Glomerular visceral epithelial cell (primary cell): Measurements from ENCODE around the gene SNX15.

Experiments used
- DNase-seq: peaks from one replicate; pipeline ENCODE4 v3.0.0-alpha.2; 2016; ENCODE audit errors: extremely low spot score

Gene SNX15

DNA sequence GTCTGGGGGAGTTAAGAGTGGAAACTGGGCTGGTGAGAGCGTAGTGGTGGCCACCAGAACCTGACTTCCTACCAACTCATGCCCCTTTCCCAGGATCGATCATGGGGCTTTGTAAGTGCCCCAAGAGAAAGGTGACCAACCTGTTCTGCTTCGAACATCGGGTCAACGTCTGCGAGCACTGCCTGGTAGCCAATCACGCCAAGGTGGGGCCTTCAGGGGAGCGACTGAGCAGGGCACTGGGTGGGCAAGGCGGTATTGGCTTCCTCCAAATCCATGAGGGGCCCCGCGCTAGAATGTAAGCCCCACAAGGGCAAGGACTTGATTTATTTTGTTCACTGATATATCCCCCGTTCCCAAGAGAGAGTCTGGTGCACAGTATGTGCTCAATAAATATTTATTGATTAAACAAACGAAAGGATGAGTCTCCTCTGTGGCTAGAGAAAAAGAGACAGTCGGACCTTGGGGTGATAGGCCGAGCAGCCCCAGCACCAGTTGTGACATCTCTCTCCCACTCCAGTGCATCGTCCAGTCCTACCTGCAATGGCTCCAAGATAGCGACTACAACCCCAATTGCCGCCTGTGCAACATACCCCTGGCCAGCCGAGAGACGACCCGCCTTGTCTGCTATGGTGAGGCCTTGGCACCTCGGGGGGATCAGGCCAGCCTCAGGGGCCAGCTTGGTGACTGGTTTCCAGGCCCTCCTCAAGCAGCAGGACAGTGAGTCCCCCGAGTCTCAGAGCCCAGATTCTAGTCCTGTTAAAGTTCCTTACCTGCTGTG lies 57.5 kb downstream of the SNX15 start:
- DNase-seq: no peak

DNA sequence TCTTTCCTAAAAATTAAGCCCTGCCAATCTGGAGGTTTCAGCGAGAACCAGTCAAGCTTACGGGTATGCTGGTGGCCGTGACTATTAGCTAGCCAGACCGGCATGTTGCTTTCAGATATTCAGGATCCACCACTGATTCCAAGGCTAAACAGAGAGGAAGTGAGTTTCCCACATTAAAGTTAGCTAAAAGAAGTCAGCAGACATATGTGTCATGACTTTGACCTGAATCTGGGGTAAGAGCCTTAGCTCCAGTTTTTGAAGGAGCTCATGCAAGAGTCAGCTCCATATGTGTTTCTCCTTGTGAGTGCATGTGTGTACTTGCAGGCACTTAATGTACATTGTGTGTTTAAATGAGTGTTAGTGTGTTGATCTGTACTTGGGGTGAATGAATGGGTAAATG lies 58.2 kb downstream of the SNX15 start:
- DNase-seq: no peak

DNA sequence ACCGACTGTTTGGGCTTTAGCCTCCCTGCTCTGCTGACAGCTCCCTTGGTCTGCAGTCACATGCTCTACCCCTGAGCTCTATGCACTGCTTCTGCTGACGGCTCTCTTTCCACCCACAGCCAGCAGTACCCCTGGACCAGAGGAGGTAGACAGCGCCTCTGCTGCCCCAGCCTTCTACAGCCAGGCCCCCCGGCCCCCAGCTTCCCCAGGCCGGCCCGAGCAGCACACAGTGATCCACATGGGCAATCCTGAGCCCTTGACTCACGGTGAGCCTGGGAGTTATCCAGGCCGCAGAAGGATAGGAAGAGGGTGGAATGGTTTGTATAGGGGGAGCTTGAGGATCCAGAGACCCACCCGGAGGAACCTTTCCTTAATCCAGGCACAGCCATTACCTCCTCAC lies 59.6 kb downstream of the SNX15 start:
- DNase-seq: no peak

DNA sequence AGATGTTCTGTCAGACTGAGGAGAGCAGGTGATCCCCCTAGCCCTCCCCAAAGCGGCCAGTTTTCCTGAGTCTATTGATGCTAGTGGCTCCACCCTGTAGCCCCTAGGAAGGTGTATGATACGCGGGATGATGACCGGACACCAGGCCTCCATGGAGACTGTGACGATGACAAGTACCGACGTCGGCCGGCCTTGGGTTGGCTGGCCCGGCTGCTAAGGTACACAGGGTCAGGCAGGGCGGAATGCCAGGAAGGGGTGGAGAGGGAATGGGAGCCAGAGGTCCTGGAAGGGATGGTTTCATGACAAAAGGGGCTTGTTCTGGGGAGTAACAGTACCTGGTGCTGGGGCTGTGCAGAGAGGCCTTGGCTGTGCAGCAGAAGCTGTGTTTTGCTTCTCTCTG lies 60.0 kb downstream of the SNX15 start:
- DNase-seq: no peak

DNA sequence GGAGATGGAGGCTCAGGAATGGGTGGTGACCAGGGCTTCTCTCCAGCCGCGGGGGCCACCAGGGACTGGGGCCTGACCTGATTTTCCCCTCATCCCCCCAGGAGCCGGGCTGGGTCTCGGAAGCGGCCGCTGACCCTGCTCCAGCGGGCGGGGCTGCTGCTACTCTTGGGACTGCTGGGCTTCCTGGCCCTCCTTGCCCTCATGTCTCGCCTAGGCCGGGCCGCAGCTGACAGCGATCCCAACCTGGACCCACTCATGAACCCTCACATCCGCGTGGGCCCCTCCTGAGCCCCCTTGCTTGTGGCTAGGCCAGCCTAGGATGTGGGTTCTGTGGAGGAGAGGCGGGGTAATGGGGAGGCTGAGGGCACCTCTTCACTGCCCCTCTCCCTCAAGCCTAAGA lies 60.6 kb downstream of the SNX15 start:
- no peak for DNase-seq

DNA sequence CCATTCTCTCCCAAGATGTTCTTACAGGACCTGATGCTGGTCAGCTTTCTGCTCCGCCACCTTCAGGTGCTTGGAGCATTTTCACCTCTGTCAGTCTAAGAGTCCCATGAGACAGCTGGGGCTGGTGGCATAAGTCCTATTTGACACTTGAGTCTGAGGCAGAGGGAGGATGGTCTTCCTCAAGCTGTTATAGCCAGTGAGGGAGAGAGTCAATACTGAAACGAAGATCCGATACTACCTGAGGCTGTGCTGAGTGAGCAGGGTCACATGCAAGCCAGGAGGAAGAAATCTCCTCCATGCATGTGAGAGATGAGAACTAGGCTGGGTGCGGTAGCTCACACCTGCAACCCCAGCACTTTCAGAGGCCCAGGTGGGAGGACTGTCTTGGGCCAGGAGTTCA lies 62.4 kb downstream of the SNX15 start:
- DNase-seq: no peak
